Measurements from ENCODE around the gene FGF21.
"Not testable (repeated sequence)": the region's sequence is repeated elsewhere in the genome, so short reads cannot be mapped to it uniquely, and the experiment has no call there.

Gene FGF21

GRCh38 chr19:48787331-48787730 is 32.0 kb downstream of the FGF21 start:
- DNase-seq (ENCODE audit: low read depth): not testable (repeated sequence)

- no peak for DNase-seq (ENCODE audit: low read depth)
Measured at GRCh38 chr19:48793271-48793670, 37.9 kb downstream of the FGF21 start.

- DNase-seq (ENCODE audit: low read depth): no peak
Measured at GRCh38 chr19:48794291-48794690, 39.0 kb downstream of the FGF21 start.

- DNase-seq (ENCODE audit: low read depth): peak; percentile 76
Measured at GRCh38 chr19:48795055-48795684, 39.8 kb downstream of the FGF21 start.

GRCh38 chr19:48795685-48796070 is 40.4 kb downstream of the FGF21 start:
- no peak for DNase-seq (ENCODE audit: low read depth)

- no peak for DNase-seq (ENCODE audit: low read depth)
Measured at GRCh38 chr19:48796298-48797083, 41.2 kb downstream of the FGF21 start.

- DNase-seq (ENCODE audit: low read depth): no peak
Measured at GRCh38 chr19:48797103-48797502, 41.8 kb downstream of the FGF21 start.

- DNase-seq (ENCODE audit: low read depth): no peak
Measured at GRCh38 chr19:48798937-48799336, 43.6 kb downstream of the FGF21 start.

- DNase-seq (ENCODE audit: low read depth): no peak
Measured at GRCh38 chr19:48799358-48800300, 44.3 kb downstream of the FGF21 start.

- DNase-seq (ENCODE audit: low read depth): no peak
Measured at GRCh38 chr19:48802623-48803022, 47.3 kb downstream of the FGF21 start.

GRCh38 chr19:48804496-48804895 is 49.2 kb downstream of the FGF21 start:
- no peak for DNase-seq (ENCODE audit: low read depth)

GRCh38 chr19:48805452-48805851 is 50.1 kb downstream of the FGF21 start:
- DNase-seq (ENCODE audit: low read depth): no peak

- DNase-seq (ENCODE audit: low read depth): peak; percentile 27
Measured at GRCh38 chr19:48806518-48806817, 51.1 kb downstream of the FGF21 start.

- no peak for DNase-seq (ENCODE audit: low read depth)
Measured at GRCh38 chr19:48806818-48807589, 51.7 kb downstream of the FGF21 start.

GRCh38 chr19:48807590-48808308 is 52.4 kb downstream of the FGF21 start:
- DNase-seq (ENCODE audit: low read depth): no peak
